ENCODE data around the gene JAG1.

- TF ChIP-seq, protein P1, sequence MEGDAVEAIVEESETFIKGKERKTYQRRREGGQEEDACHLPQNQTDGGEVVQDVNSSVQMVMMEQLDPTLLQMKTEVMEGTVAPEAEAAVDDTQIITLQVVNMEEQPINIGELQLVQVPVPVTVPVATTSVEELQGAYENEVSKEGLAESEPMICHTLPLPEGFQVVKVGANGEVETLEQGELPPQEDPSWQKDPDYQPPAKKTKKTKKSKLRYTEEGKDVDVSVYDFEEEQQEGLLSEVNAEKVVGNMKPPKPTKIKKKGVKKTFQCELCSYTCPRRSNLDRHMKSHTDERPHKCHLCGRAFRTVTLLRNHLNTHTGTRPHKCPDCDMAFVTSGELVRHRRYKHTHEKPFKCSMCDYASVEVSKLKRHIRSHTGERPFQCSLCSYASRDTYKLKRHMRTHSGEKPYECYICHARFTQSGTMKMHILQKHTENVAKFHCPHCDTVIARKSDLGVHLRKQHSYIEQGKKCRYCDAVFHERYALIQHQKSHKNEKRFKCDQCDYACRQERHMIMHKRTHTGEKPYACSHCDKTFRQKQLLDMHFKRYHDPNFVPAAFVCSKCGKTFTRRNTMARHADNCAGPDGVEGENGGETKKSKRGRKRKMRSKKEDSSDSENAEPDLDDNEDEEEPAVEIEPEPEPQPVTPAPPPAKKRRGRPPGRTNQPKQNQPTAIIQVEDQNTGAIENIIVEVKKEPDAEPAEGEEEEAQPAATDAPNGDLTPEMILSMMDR (IDR thresholded peaks at IDR 0.05): no peak
- TF ChIP-seq POLR2A (IDR thresholded peaks at IDR 0.05): no peak
These were observed 21.0 kb downstream of the JAG1 start for GRCh38 chr20:10652660-10653261.

Data from testis (tissue), 2 donors.